SIG-M5 (cell line): ENCODE results near the gene MAPK10.

Experiments
- DNase-seq: peaks from one replicate; lab custom pipeline; 2025; lab: John Stamatoyannopoulos, UW

MAPK10 gene

GRCh38 chr4:86274642-86275041, 85.2 kb downstream of the MAPK10 start:
- no peak for DNase-seq

GRCh38 chr4:86272669-86273068, 87.2 kb downstream of the MAPK10 start:
- DNase-seq: no peak

DNA sequence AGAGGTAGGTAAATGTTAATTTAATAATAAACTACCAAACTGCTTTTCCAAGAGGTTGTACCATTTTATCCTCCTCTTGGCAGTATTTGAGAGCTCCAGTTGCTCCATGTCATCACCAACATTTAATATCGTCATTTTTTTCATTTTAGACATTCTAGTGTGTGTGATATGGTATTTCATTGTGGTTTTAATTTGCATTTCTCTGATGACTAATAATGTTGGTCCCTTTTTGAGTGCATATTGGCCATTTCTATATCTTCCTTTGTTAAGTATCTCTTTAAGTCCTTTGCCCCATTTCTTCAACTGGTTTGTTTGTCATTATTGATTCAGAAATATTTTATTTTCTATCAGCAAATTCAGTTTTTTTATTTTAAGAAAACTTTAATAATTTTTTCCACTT, 88.8 kb downstream of the MAPK10 start:
- DNase-seq: no peak

GRCh38 chr4:86269354-86269753, 90.5 kb downstream of the MAPK10 start:
- no peak for DNase-seq

GRCh38 chr4:86264241-86264640, 95.6 kb downstream of the MAPK10 start:
- no peak for DNase-seq

DNA sequence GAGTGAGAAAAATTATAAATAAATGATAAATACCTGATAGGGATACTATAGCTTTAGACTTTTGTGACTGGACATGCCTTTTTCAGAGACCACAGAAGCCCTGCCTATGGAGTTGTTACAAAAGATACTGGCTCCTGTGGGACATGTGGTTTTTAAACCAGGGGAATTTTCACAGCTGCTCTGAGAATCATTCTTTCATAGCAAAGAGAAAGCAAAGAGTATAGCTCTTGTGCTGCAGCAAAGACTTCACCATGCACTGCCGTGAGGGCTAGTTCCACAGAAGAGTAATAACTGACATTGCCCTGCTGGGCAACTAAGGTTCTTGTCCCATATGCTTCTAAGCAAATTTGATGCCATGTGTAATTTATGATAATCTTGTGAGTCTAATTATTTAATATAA, 98.2 kb downstream of the MAPK10 start:
- DNase-seq: no peak

DNA sequence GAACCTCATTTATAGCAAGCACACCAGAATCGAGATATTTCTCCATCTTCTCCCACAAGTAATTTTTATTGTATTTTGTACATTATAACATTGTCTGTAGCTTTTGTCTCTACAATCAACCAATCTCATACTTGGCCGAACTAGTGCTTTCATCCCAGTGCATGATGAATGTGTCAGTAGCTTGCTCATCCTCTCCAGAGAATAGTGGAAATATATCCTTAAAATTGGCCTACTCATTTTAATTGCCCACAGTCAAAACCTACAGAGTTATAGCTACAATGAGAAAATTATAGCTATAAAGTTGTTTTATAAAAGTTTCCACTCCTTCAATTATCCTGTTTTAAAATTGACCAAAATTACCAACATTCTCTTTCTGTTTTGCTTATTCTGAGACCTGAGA, 103.8 kb downstream of the MAPK10 start:
- DNase-seq: no peak

DNA sequence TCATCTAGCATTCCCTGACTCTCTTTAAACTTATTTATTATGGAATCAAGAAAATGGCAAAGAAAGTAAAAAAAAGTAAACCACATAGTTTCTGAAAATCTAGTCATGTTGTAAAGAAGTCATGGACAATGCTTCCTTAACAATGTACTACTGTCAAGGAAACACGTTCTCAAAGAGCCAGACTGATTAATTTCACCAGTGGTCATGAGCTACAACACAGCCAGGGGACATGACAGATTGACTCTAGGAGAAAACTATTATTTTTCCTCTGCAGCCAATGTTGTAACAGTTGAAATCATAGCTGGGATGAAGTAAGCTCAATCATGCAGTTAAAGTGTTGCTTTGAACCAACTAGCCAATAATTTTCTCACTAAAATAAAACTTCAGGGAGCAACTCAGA, 109.2 kb downstream of the MAPK10 start:
- DNase-seq: no peak

GRCh38 chr4:86250006-86250405, 109.8 kb downstream of the MAPK10 start:
- no peak for DNase-seq

GRCh38 chr4:86249074-86249473, 110.8 kb downstream of the MAPK10 start:
- DNase-seq: no peak

- no peak for DNase-seq
Measured at GRCh38 chr4:86247906-86248305, 111.9 kb downstream of the MAPK10 start.

GRCh38 chr4:86247320-86247719, 112.5 kb downstream of the MAPK10 start:
- no peak for DNase-seq

DNA sequence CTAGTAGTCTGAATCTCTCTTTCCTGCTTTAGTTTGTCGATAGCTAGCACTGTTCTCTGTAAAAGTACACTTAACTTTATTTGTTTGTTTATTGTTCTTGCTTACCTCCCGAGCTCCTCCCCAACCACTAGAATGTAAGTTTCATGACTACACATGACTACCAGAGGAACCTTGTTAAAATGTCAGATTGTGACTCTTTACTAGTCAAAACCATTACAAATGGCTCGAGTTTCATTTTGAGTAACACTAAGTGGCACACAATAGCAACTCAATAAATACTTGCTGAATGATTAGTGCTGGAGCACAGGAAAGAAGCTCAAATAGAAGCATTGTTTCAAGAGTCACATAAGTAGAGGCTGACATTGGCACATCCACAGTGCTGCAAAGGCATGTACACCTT, 116.1 kb downstream of the MAPK10 start:
- DNase-seq: no peak

DNA sequence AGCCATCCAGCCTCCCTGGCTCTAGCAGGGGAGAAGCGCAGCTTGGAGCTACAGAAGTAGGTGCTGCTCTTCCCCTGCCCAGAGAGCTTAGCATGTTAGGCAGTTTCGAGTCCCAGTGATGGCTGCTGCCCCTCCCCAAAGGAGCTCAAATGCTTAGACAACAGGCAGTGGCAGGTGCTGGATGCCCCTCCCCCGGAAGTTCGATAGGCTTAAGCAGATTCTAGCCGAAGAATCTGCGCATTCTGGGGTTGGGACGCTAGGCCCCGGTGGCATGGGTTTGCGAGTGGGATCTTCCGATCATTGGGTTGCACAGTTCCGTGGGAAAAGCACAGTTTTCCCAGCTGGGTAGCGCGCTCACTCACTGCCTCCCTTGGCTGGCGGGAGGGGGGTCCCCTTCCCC, 117.2 kb downstream of the MAPK10 start:
- DNase-seq: no peak

DNA sequence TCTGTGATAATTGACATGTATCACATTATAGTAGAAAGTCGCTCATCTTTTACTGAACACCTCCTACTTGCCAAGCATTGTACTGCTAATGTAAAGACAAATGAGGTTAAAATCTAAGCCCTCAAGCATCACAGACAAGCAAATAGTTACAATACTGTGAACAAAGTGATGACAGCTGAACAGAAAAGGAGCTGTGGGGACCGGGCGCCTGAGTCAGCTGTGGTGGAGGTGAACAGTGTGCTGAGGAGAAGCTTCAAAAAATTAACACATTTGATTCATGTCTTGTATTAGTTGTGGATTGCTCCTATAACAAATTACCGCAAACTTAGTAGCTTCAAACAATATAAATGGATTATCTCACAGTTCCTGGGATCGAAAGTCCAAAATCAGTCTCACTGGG, 124.3 kb downstream of the MAPK10 start:
- no peak for DNase-seq

DNA sequence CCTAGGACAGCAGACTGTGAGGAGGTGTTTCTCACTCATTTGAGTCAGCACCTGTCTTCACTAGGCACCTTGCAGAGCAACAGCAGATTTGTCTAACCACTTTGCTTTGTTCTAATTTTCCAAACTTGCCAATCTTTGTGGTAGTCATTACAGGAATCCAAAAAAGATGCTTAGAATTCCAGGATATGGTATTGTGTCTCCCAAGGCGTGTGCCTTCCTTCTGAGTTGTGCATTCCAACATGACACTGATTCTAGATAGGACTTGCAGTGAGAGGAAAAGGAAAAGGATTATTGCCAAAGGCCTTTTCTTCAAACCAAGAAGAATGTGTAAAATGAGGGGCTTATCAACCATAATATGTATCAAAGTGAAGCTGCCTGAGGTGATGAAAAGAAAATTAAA, 126.2 kb downstream of the MAPK10 start:
- DNase-seq: no peak

GRCh38 chr4:86233090-86233489, 126.8 kb downstream of the MAPK10 start:
- DNase-seq: no peak

GRCh38 chr4:86223472-86223871, 136.4 kb downstream of the MAPK10 start:
- DNase-seq: no peak

- no peak for DNase-seq
Measured at GRCh38 chr4:86221002-86221401, 138.9 kb downstream of the MAPK10 start.

DNA sequence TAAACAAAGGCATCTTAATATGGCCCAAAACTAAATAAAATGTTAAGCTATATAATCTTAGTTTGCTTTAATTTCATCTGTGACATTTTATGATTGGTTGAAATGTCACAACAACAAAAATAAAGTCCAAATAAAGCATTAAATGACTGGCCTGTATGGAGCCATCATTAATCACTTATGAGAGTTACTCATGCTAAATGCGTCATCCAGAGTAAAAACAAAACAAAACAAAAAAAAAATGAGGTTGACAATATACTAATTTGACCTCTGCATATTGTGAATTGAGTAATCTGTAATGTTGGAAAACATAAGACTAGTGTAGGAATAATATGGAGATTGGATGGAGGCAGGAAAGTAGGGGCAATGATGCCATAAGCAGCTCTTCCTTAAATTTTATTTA, 139.7 kb downstream of the MAPK10 start:
- no peak for DNase-seq

DNA sequence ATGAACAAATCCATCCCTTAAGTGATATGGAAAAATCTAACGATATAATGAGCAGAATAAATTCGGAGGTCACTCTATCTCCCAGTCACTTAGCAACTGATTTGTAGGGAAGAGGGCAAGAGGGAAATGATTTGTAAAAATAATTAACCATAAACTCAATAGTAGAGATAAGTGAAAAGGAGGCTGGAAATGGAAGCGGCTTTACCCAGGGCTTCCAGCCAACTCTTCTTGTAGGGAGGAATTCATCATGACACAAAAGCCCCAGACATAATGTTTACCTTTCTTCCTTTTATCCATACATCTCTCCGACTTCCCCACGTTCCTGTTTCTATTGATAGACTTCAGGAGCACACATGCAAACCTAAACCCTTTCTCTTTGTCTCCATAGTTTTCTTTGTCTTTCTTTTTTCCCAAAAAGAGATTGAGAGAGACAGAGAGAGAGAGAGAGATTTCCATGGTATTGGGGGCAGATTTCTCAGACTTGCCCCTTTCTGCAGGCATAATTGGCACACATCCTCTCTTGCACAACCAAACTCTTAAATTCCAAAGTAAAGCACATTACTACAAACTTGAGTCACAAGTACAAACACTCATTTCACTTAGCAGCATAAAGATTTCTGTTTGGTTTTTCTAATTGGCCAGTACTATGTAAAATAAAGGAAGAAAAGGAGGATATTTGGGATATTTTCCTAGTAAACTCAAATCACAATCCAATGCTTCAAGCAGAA, 140.9 kb downstream of the MAPK10 start:
- DNase-seq: no peak

- DNase-seq: no peak
Measured at GRCh38 chr4:86203176-86203575, 156.7 kb downstream of the MAPK10 start.

DNA sequence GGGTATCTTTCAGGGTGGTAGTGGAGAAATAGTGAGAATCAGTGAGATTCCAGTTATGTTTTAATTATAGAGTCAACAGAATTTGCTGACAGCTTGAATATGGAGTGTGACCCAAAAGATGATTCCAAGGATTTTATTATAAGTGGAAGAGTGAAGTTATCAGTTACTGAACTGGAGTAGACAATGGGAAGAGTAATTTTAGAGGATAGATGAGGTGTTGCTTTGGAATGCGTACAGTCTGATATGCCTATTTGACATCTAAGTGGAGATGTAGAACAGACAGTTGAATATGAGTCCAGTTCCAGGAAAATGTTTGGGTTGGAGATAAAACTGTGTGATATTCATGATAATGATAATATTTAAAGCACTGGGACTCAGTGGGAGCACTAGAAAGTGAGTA, 174.2 kb downstream of the MAPK10 start:
- DNase-seq: no peak

GRCh38 chr4:86184901-86185285, 175.0 kb downstream of the MAPK10 start:
- DNase-seq: no peak
